ENCODE results near the gene RASA3.

RASA3 gene

GRCh38 chr13:114067886-114068651, 64.4 kb downstream of the RASA3 start:
- DNase-seq (ENCODE audit: low read depth in 2 of 2): peak in 1 of 2 experiments; percentile 47

- peak in 1 of 2 experiments; percentile 47 for DNase-seq (ENCODE audit: low read depth in 2 of 2)
These were observed 65.0 kb downstream of the RASA3 start for GRCh38 chr13:114067381-114067885.

DNA sequence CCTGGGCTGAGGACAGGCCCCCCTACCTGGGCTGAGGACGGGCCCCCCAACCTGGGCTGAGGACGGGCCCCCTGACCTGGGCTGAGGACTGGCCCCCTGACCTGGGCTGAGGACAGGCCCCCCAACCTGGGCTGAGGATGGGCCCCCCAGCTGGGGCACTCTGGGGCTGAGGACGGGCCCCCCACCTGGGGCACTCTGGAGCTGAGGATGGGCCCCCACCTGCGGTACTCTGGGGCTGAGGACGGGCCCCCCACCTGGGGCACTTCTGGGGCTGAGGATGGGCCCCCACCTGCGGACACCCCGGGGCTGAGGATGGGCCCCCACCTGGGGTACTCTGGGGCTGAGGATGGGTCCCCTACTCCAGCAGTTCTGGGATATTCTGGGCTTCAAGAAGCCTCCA, 65.5 kb downstream of the RASA3 start:
- no peak for DNase-seq (ENCODE audit: low read depth in 2 of 2)

- peak in 1 of 2 experiments; percentile 16 for DNase-seq (ENCODE audit: low read depth in 2 of 2)
These were observed 66.3 kb downstream of the RASA3 start for GRCh38 chr13:114065926-114066774.

DNA sequence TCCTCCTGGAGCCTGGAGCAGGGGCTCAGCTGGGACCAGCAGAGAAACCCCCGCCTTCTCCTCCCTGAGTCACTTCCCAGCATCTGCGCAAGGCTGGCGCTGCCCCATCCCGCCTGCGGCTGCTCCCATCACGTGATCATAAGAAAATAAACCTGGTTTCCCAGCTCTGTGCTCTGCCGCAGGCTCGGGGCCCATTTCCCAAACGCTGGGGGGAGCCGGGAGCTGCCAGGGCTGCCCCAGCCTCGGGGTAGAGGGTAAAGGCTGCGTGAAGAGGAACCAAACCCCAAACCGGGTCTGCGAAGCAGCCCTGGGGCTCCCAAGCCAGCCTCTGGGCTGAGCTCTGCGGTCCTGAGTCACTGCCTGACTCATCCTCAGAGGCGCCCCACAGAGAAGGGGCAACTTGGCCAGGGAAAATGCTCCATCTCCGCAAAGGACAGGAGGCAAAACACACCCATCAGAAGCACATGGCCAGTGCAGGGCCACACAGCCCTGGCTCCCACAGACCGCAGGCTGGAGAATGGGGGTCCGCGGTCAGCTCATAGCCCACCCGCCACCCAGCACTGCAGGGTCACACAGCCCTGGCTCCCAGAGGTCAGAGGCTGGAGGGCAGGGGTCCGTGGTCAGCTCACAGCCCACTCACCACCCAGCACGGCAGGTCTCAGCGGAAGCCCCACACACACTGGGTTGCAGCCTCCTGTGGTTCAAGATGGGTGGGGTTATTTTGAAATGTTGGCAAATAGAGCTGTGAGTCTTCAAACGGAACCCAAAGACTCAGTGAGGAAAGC, 67.1 kb downstream of the RASA3 start:
- DNase-seq (ENCODE audit: low read depth in 2 of 2): peak; percentile 67 to 78

DNA sequence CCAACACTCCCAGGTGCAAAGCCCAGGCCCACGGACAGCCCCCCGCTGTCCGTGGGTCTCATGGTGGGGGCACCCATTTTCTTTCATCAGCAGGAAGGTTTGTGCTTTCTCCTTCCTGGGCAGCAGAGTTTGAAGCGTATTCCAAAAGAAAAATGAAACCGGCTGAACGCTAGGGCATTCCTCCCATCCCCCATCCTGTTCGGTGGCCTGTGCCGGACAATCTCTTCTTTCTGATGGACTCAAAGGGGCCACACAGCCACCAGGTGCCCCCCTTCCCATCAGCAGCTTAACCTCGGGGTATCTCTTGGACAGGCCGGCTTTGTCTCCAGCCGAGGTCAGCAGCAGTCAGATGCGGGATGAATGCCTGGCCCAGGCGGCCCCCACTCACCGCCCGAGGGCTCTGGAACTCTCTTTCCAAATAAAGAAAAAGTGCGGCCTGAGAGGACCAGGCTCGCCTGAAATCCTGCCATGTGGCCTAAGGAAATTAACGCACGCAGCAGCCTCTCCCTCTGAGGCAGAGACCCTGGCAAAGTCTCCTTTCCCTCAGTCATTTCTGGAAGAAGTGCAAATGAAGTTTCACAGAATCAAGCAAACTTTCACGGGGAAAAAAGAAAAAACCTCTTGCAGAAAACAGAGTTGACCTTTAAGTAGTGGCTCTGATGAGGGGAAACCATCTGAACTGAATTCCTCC, 67.8 kb downstream of the RASA3 start:
- DNase-seq (ENCODE audit: low read depth in 2 of 2): no peak

- DNase-seq (ENCODE audit: low read depth in 2 of 2): peak in 1 of 2 experiments; percentile 28
These were observed 68.6 kb downstream of the RASA3 start for GRCh38 chr13:114063545-114064449.

DNA sequence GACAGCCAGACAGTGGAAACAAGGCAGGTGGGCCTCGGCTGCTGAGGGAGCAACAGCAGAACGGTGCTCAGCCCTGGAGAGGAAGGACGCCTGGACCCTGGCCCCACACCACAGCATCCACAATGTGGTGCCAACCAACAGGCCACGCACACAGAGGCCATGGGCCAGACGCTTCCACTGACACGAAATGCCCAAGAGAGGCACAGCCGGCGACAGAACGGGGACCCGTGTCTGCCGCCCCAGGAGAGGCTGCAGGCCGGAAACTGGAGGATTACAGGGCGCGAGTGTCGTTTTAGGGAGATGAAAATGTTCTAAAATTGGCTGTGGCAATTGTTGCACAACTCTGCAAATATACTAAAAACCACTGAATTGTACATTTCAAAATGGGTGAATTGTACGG, 69.7 kb downstream of the RASA3 start:
- DNase-seq (ENCODE audit: low read depth in 2 of 2): no peak

GRCh38 chr13:114062341-114062740, 70.1 kb downstream of the RASA3 start:
- no peak for DNase-seq (ENCODE audit: low read depth in 2 of 2)

DNA sequence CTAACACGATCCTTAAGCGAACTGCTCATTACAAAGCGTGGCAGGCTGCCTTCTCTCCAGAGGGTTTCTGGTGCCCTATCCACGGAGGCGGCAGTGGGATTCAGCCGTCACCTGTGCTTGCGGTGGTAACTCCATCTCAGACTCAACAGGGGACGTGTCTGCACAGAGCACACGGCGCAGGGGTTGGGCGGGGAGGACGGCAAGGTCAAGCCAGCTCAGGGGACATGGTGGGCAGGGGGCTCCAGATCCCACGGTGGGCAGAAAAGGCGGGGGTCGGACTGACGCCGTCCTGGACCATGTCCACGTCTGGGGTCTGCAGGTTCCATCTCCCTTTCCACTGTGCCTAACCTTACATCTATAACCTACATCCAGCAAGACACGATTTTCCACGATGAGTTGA, 70.7 kb downstream of the RASA3 start:
- DNase-seq (ENCODE audit: low read depth in 2 of 2): no peak

GRCh38 chr13:114061047-114061446, 71.4 kb downstream of the RASA3 start:
- no peak for DNase-seq (ENCODE audit: low read depth in 2 of 2)

GRCh38 chr13:114059946-114060860, 72.2 kb downstream of the RASA3 start:
- no peak for DNase-seq (ENCODE audit: low read depth in 2 of 2)

DNA sequence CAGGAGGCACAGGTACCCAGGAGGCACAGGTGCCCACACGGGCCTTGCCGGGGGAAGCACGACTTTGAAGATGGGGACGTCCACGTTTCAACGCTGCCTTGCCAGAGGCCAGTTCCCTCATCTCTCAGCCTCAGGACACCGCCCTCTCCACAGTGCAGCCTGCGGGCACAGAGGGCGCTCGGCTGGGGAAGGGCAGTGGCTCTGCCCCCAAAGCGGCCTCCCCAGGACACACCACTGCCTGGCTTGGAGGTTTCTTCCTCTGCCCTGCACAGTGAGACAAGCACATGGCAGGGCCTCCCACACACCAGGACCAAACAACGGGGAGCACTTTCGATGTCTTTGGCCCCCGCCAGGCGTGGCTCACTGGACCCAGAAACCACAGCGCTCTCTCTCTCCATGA, 73.0 kb downstream of the RASA3 start:
- DNase-seq (ENCODE audit: low read depth in 2 of 2): no peak

- DNase-seq (ENCODE audit: low read depth in 2 of 2): no peak
These were observed 74.2 kb downstream of the RASA3 start for GRCh38 chr13:114058051-114058867.

DNA sequence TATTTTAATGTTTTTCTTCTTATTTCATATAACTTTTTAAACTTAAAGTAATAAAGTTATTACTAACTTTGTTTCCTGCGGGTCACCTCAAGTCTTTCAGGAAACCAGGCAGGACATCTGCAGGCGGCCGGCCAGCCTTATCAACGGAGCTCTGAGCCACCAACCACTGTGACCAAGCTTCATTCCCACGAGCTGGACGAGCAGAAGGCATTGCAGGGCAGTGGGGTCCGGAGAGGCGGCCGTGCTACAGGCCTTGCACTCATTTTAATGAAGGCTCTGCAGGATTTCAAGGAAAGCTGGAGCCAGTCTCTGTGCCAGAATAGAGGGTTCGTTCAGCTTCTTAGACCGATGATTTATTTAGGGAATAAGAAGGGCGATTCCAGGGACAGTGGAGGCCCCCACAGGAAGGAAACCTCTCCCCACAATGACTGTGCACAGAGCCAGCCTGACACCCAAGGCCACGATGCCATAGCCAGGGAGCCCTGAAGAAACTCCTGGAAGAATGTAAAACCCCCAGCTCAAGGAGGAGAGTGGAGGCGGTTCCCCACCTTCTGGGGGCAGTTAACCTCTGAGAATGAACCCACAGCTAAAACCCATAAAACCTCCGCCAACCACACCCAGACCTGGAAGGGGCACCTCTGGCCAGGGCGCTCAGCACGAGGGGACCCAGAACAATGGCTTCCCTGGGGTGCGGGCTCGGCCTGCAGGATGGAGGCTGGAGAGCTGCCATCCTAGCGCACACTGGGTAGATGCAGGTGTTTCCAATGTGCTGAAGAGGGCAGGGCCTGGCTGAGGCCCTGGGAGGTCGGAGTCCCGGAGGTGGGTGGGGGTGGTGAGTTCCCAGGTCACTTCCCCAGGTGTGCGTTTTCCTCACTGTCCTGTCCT, 75.0 kb downstream of the RASA3 start:
- DNase-seq (ENCODE audit: low read depth in 2 of 2): no peak

GRCh38 chr13:114056205-114057013, 76.0 kb downstream of the RASA3 start:
- no peak for DNase-seq (ENCODE audit: low read depth in 2 of 2)
